Germinal center (tissue), 1 donor: ENCODE results near the gene KCNJ10.

Experiments used
- DNase-seq: peaks from one replicate; pipeline ENCODE4 v3.0.0; 2012; ENCODE audit warnings: mixed read lengths, low spot score

Gene KCNJ10

DNA sequence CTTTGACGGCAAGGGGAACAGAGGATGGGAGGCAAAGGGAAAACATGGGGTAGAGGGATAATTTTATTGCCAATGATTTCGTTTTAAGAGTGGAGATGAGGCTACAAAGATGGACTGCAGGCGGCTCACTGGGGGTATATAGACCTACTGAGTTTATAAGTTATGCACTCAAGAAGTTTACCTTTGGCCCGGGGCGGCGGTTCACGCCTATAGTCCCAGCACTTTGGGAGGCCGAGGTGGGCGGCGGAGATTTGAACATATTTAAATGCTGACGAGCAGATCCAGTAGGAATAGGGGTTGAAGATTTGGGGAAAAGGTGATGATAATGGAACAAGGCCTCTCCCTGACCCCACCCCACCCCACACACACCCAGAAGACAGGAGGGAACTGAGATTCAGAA lies 107.8 kb downstream of the KCNJ10 start:
- DNase-seq, result no peak

DNA sequence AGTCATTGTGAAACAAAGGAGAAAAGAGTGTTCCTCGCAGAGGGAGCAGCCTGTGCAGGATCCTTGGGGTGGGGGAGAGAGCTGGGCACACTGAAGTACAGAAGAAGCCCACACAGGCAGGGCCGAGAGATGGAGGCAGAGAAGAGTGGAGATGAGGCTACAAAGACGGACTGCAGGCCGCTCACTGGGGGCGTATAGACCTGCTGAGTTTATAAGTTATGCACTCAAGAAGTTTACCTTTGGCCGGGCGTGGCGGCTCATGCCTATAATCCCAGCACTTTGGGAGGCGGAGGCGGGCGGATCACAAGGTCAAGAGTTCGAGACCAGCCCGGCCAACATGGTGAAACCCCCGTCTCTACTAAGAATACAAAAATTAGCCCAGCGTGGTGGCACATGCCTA lies 108.3 kb downstream of the KCNJ10 start:
- no peak for DNase-seq

DNA sequence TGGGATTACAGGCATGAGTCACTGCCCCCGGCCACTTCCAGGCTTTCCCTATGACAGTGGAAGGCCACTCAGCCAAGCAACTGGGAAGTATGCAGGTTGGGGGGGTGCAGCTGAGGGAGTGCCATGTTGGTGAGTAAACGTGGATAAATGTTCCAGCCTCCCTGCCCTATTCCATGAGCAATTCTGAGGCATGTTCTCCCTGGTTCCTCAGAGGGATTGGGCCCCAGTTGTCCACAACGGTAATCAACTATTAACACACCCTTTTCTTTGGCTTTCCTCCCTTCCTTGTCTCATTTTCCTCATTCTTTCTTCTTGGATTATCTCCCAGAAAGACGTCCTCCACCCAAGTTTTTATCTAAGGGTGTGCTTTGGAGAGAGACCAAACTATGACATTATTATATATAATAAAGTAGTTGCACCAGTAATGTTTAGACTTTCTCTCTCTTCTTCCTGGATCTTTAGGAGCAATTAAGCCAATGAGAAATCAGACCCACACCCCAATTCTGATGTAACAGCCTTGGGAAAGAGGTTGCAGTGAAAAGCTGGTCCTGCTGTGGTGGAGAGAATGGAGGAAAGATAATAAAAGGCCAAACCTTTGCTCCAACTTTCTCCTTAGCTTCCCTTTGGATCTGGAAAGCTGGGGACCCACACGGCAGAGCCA lies 109.1 kb downstream of the KCNJ10 start:
- no peak for DNase-seq

DNA sequence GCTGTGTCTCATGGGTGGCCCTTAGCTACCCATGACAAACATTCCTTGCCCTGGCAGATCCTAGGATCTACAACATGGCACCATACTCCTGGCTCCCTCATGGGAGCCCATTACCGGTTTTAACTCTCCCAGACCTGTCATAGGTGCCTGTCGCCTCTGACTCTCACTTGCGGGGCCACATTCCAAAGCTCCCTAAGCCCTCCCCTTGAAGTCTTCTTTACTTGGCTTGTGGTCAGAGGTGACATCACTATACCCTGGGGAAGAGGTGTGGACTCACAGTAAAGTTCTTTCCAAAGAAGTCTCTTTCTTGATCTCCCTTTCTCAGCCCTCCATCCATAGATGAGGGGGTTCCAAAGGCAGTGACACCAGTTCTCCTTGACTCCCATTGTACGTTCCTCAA lies 110.5 kb downstream of the KCNJ10 start:
- DNase-seq, result no peak

DNA sequence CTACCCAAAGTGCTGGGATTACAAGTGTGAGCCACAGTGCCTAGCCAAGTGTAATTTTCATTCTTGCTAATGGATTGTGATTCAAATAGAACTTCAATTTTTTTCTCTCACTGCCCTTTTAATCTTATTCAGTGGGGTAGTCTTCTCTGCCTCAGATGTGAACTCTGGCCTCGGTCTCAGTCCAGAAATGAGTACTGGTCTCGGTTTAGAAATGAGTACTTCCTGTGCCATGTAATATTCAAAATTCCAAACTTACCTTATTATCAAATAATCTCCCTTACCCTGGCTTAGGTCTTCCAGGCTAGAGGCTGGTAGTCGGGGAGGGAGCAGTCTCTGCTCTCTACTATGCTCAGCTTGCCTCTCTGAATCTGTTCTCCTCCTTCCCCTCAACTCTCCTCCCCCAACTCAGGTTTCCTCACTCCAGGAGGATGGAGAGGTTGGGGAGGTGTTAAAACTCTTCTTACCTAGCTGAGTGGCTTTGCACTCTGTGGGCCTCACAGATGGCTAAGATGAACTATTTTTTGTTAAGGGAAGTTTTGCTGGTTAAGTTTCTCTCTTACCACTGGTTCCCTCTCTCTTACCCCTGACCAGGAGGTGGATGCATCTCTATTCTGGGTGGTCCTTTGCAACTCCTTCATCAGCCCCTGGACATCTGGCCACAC lies 111.1 kb downstream of the KCNJ10 start:
- no peak for DNase-seq

DNA sequence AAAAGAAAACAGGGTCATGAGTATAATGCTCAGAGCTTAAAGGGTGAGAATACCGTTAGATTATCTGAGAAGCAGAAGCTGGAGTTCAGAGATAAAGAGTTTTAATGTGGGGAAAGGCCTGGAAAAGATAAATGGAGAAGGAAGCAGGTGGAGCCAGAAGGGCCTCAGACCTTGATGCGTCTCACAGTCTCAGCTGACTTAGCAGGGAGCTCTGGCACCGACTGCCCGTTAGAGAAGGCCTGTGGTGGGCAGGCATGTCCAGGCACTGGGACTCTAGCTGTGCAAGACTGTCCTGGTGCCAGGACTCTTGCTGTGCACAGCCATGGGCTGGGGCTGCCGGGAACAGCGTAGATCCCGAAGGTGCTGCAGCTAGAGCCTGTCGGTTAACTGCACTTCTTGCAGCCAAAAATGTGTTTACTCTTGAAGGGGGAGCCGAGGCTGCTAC lies 112.1 kb downstream of the KCNJ10 start:
- DNase-seq, result no peak

DNA sequence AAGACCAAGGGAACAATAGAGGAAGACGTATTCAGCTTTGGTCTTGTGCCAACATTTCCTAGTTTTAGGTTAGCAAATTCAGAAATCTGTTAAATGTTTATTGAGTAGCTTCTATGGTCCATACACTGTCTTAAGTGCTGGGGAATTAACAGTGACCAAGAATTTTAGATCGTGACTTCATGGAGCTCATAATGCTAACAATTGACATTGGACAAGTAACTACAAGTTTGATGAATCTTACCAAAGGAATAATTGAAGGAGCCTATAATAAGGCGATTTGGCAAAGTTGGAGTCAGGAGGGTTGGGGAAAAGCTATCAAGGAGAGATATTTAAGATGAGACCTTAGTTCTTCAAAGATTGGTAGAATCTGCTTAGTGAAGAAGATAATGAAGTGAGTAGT lies 114.5 kb downstream of the KCNJ10 start:
- no peak for DNase-seq

DNA sequence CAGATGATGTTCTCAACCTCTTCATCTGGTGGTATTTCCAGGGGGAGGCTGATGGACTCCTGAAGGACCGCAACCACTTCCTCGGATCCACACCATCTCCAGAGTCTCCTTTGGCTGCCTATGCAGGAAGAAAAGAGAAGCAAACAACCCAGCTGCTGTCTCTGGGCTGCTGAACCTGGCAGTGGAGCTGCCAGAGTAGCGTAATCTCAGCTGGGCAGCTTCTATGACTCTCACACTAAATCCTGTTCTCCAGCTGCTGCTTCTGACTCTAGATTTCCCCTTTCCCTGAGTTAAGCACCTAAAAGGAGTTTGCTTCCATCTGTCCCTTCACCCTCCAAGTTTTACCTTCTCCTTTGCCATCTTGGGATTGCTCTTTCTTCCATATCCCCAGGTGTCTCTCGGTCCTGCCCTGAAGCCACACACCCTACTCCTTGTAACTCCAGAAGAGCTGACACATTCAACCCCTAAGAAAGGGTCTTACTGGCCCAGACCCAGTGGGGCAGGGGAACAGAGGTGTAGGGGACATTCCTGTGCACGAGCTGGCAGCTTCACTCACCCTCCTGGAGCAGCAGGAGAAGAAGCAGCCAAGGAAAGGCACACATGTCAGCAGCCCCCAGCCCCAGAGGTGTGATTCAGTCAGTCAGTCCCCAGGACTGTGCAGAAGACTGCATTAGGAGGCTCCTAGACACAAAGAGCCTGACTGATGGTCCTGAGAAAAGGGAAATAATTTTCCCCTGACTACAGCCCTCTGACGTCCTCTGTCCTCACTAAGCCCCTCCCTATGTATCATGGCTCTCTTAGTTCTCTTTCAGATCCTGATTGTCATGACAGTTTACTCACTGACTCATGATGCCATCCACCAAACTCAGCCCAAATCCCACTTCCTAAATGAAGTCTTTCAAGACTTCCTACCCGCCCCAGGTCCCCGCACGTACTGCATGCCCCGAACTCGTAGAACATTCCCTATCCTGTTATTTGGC lies 116.1 kb downstream of the KCNJ10 start, which contains the start of gene SLAMF9:
TSS of gene SLAMF9 (minus strand) at position 702 of the 980 bp plus-strand sequence. CDS start at position 602, 100 bp downstream.
- DNase-seq, result no peak

DNA sequence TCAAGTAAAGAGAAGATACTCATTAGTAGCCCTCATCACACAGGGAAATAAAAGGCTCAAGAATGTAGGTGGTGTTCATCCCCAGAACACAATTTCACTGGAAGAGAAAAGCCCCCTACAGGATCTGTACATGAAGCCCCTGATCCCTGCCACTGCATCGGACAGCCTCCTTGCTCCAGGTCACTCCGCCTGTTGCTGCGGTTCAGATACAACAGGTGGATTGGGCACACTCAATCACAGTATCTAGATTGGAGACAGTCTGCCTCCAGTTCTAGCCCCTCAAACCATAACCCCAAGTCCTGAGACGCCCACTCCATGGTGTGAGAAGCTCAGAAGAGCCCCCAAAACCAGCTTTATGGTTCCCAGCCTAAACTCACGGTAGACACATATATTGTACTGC lies 117.0 kb downstream of the KCNJ10 start:
- no peak for DNase-seq

DNA sequence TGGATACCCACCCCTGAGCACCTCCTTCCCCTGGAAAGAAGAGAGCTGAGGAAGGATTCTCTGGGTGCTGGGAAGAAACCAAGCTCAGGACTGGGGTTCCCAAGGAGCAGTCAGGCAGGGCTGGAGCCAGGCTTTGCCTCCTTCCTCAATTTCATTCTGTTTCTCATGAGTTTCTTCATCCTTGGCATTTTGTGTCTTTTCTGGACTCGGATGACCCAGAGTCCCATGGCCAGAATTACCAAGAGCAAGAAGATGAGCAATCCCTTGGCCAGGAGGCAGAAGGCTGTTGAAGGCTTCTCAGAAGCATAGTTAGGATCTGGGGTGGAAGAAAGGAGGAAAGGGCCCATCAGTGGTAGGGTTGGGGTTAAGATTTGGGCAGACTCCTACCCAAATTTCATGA lies 118.4 kb downstream of the KCNJ10 start:
- DNase-seq, result no peak

DNA sequence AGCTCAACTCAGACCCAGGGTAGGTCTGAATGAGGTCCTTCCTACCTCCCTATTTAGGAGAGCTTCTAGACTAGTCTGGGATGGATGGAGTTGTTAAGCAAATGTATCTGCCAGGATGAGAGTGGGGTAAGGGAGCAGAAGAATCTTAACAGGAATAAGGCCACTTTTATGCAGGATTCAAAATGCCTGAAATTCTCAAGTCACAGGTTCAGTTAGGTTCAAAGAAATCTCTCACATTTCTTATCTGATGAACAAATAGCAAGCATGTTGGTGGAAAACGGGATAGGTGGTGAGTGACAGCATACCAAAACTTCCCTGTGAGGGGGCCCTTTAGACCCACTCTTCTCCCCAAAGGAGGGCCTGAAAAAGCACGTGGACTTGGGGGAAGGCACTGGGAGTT lies 118.9 kb downstream of the KCNJ10 start:
- no peak for DNase-seq

DNA sequence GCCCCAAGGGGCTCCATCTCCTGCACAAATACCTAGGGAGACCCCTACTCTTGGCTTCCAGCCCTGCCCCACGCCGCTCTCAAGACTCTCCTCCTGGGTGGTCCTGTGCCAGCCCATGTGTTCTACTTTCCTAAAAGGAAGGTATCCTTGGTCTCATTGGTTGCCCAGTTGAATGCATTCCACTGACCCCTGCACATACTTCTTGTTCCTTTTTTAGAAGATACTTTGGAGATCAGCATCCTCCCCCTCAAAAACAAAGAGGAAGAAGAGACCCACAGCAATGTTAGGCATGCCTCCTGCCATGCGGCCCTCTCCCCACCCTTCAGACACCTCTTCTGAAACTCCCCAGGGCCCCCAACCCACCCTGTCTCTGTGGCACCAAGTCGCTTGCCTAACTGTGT lies 120.0 kb downstream of the KCNJ10 start:
- no peak for DNase-seq

DNA sequence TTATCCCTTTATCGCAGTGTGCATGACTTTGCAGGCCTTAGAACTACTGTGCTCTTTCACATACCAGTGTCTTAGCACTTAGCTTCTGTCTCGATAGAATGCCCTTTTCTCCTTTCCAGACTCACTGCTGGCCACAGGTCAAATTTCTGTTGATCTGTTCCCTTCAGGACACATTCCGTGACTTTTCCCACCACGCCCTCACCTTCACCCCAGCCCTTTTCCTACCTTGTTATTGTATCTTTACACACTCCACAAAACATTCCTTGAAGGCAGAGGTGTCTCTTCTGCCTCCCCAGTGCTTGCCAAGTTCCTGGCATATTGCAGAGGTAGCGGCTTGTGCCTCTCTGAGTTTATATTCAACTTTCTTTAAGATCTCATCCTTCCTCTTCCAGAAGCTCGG lies 120.8 kb downstream of the KCNJ10 start:
- no peak for DNase-seq
